COLO668 (cell line): ENCODE results near the gene NPIPB9.
"Not testable (repeated sequence)": the region's sequence is repeated elsewhere in the genome, so short reads cannot be mapped to it uniquely, and the experiment has no call there.

Experiments
- DNase-seq: peaks from one replicate; lab custom pipeline; 2025; ENCODE audit not compliant: unreplicated experiment; lab: John Stamatoyannopoulos, UW

NPIPB9 gene

DNA sequence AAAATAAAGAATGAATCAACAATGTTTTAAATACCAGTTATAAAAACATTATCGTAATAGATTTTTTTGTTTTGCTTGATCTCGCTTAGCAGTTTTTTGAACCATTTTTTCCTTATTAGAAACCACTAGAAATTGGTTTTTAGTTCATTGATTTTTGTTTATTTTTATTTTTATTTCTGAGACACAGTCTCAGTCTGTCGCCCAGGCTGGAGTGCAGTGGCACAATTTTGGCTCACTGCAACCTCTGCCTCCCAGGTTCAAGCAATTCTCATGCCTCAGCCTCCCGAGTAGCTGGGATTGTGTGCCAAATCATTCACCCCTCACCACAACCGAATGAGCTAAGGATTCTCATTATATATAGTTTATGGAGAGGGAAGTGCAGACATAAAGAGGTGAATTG, at the start of gene NPIPB9:
Gene NPIPB9 (plus strand): TSS at position 301 of the 400 bp plus-strand sequence.
- DNase-seq, result not testable (repeated sequence)

DNA sequence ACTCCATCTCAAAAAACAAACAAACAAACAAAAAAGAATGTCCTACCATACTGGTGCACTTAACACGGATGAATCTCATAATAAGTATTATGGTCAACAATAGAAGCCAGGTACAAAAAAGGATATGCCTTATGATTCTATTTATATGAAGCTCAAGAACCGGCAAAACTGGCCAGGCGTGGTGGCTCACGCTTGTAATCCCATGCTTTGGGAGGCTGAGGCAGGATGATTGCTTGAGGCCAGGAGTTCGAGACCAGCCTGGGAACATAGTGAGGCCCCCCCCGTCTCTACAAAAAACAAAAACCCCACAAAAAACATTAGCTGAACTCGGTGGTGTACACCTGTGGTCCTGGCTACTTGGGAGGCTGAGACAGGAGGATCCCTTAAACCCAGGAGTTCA, 47.3 kb upstream of the NPIPB9 start:
- DNase-seq, result not testable (repeated sequence)

DNA sequence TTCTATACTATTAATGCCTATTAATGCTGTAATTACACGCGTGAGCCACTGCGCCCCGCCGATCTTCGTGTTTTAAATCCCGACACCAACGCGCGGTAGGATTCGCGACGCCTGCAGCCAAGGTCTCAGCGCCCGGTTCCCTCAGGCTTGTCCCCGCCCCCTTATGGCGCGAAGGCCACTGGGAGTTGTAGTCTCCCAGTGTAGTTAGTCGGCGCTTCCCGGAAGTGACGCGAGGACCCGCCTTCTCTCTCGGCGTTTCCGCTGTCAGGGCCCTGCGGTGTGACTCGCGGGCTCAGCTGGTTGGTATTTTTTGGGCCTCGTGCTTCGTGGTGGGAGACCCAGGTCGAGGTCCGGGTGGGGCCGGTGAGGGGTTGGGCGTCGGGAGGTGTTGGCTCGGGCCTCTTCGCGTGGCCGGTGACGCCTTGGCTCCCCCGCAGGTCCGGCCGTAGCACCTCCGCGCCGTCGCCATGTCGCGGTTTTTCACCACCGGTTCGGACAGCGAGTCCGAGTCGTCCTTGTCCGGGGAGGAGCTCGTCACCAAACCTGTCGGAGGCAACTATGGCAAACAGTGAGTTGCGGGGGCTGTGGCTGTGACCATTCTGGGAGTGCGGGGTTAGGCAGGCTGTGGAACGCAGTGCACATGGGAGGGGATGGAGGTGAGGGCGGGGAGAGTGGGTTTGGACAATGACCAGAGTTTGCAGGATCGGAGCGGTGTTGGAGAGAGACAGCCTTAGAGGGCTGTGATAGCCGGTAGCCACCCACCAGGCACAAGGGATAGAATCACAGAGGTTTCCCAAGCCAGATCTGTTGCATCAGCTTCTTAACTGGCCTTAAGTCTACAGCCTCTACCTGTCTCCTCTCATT, 40.1 kb upstream of the NPIPB9 start, which contains the start of gene EIF3C:
Gene EIF3C (plus strand): TSS at position 245 of the 864 bp plus-strand sequence. CDS start 223 bp downstream, at position 468.
- not testable (repeated sequence) for DNase-seq

DNA sequence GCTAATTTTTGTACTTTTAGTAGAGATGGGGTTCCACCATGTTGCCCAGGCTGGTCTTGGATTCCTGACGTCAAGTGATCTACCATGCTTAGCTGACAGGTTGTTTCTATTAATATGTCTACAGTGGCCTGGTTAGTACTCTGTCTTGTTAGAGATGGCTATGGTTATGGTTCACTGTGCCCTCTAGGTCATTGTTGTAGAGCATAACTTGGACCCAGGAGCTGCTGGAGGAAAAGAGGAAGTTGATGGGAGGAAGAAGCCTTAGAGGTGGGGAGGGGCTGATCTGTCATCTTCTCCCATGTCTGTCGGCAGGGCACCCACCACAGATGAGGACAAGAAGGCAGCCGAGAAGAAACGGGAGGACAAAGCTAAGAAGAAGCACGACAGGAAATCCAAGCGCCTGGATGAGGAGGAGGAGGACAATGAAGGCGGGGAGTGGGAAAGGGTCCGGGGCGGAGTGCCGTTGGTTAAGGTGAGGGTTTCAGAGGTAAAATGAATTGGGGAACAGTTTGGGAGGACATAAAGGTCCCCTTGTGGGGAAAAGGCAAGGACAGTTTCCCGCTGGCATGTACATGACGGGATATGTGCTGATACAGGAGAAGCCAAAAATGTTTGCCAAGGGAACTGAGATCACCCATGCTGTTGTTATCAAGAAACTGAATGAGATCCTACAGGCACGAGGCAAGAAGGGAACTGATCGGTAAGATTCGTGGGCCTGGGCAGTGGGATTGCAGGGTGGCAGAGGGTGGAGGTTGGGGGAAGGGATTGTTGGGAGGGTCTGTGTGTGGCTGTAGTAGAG, 28.5 kb upstream of the NPIPB9 start:
- not testable (repeated sequence) for DNase-seq

DNA sequence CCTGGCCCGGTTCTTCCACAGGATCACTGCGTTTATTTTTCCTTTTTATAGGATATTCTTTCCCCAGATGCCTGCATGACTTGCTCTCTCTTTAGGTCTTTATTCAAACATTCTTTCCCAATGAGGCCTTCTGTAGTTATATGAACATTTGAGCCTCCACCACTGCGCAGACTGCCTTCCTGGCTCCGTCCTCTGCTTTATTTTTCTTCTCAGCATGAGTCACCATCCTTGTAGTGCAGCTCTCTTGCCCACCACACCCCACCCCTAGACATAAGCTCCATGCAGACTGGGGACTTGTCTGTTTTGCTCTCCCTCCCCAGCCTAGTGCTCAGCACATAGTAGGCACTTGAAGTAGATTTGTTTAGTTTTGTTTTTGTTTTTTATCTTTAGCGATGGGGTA, 20.3 kb upstream of the NPIPB9 start:
- not testable (repeated sequence) for DNase-seq

DNA sequence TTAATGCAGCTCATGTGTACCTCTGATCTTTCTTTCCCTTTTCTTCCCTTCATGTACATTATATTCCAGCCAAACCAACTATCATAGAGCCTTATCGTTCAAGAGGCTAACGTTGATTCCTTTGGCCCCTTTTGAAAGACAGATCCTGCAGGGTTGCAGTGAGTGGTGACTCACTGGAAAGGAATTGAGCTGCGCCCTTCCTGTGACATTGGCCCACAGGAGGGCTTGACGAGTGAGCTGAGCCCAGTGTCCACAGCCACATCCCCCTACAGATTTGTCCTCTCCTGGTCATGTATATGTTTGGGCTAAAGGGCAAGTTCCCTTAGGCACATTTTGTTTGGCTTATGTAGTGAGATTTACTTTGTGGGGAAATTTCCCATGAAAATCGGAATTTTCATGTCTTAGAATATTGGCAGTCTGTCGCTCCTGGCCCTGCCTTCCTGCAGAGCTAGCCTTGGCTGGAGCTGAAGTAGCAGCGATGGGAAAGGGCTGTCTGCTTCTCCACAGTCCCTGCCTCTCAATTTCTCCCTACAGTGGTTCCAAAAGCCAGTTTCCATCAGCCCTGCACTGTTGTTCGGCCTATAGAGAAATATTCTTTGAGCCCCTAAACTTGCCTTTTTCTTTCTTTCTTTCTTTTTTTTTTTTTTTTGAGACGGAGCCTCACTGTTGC, 19.0 kb upstream of the NPIPB9 start:
- DNase-seq, result not testable (repeated sequence)

DNA sequence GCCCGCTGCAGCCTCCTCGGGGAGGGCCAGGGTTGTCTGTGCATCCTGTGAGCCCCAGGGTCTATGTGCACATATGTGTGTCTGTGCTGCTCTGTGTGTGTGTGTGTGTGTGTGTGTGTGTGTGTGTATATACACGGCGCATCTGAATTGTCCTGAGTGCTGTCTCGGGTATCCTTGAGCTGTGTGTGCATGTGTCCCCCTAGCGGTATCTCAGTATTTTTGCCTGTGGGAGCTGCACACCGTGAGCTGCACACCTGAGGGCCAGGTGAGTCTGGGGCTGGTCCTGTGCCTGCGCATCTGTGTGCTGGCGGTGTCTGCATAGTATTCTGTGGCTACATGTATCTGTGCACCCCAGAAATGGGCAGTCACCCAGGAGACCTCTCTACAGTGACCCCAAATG, 11.8 kb upstream of the NPIPB9 start:
- DNase-seq, result not testable (repeated sequence)

DNA sequence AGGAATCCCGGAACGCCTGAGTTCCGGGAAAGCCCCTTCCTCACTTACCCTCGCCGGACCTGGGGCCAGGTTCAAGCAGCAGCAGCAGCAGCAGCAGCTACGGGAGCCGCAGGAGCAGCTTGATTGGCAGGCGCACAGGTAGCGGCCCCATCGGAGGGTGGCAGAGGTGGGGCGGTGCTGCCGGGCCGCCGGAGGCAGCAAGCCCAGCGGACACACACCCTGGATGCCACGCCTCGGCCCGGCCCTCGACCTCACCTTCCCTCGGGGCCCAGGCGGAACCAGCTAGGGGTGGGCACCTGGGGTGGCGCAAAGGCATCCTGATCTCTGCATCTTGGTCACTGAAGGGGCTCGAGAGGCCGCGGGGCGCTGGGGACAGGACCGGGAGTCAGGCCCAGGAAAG, 11.0 kb upstream of the NPIPB9 start:
- not testable (repeated sequence) for DNase-seq

DNA sequence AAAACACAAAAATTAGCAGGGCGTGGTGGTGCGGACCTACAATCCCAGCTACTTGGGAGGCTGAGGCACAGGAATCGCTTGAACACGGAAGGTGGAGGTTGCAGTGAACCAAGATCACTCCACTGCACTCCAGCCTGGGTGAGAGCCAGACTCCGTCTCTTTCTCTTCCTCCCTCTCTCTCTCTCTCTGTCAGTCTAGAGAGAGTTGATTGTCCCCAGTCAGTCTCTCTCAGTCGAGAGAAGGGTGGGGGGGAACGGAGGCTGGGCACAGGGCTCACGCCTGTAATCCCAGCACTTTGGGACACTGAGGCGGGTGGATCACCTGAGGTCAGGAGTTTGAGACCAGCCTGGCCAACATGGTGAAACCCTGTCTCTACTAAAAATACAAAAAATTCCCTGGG, 10.3 kb upstream of the NPIPB9 start:
- DNase-seq, result not testable (repeated sequence)

DNA sequence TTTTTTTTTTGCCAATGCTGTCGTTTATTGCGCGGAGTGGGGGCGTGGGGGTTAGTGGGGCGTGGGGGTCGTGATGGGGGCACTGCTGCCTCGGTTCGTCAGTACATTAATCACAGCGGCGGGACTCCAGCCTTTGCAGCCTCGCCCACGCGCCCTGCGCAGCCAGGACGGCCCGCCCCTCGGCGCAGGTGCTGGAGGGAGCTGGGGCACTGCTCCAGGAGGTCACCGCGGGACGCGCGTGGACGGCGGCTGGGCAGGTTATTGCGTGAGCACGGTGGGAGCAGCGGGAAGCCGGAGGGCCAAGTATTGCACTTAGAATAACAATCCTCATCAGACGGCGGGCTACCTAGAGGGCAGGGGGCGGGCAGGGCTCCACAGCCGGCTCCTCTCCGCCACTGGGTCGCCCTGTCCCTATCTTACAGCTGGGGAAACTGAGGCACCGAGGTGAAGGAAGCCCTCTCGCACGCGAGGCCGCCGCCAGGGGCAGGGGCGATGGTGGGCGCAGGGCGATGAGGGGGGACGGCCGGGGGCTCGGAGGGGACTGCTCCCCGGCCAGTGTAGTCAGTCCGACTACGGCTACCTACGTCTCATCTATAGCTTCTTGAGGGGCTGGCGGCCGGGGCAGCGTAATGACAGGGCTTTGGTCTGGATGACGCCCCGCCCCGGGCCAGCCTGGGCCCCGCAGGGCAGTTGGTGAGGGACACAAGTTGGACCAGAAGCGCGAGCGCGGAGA, 4.8 kb upstream of the NPIPB9 start:
- not testable (repeated sequence) for DNase-seq

DNA sequence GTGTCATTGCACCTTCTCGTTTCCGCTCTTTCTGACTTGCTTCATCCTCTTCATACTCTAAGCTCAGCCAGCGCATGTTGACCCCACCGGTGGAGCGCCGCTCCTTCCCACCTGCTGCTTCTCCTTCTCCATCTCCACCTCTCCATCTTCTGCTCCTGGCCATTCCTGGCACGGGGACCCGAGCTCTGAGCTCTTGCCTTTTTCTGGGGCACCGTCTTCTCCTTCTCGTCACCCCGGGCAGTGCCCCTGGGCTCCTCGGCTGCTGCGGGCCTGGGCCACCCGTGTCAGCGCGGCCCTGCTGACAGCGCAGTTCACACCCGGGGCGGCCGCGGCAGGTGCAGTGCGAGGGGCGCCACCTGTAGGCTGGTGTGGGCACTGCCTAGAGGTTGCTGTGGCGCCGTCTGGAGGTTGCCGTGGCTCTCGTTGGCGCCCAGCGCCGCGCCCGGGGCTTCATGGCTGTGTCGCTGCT, 1.6 kb upstream of the NPIPB9 start:
- DNase-seq, result not testable (repeated sequence)

DNA sequence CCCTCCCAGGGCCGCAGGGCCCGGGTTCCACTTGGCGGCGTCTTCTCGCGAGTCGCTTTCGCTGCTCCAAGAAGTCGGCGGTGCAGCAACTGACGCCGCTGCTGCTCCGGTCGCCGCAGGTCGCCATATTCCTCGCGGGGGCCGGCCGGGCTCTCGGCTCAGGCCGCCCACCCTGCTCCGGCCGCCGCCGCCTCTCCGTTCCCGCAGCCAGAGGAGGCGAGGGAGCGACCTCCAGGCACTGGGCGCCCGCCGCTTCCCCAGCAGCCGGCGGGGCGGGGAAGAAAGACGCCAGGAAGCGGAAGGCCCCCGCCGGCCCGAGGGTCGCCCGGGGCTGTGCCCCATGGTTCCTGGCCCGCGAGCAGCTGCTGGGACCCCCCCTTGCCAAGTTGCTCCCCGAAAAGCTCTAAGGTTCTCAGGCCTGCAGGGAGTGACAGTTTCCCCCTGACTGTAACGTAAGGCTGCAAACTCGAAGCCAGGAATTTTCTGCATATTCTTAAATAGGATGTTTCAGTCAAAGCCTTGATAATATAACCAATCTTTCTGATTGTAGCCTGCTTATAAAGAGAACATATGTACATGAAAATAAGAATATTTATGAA, 1.0 kb upstream of the NPIPB9 start:
- not testable (repeated sequence) for DNase-seq

DNA sequence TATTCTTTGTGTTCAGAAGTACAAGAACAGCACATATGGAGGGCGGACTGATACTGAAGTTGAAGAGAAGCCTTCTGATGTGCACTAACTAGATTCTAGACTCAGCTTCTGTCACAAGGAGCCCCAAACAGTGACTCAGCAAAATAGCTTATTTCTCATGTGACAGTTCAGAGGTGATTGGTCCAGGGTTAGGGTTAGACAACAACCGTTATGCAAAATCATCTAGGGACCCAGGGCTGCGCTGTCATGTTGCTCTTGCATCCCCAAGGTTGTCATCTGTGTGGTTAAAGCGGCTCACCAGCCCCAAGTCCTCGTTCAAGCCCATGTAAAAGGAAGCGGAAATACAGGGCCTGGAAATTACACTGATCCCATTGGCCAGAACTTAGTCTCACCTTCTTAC, 30.1 kb downstream of the NPIPB9 start:
- DNase-seq, result not testable (repeated sequence)

DNA sequence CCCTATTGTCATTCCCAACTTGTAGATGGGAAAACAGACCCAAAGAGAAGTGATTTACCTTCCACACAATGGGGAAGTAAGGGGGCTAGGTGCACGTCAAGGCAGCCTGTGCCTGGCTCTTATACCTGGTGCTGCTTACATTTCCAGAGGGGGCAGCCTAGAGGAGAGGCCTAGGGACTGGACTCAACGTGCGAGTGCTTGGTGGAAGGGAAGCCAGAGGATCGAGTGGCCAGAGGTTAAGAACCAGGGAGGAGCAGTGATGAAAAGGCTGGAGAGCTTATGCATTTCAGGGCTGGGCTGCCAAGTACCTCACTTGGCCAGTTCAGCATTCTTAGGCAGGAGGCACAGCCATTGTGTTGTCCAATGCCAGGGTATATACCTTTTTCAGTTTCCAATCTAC, 30.8 kb downstream of the NPIPB9 start:
- DNase-seq, result not testable (repeated sequence)

DNA sequence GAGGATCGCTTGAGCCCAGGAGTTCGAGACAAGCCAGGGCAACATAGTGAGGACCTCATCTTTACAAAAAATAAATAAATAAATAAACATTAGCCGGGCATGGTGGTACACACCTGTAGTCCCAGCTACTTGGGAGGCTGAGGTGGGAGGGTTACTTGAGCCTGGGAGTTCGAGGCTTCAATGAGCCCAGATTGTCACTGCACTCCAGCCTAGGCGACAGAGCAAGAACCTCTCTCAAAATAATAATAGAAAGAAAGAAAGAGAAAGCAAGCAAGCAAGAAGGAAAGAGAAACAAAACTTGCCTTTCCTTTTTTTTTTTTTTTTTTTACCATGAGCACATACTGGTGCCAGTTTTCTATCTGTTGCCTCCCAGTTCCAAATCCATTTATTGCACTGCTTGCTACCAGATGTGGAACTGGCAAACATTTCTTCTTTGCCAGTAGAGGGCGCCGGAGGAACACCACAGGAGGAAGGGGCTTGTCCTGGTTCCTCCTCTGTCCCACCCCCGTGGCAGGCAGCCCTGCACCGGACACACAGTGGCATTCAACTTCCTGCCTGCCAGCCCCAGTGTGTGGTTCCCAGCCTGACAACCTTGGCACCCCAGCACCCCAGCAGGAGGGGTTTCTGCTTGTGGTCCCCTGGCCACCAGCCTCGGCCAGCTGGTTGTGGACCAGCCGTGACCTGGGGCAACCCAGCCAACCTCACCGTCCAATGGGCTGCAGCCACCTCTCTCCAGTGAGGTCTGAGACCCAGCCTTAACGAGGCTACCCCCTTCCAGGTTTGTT, 50.8 kb downstream of the NPIPB9 start:
- peak; percentile 43 for DNase-seq

DNA sequence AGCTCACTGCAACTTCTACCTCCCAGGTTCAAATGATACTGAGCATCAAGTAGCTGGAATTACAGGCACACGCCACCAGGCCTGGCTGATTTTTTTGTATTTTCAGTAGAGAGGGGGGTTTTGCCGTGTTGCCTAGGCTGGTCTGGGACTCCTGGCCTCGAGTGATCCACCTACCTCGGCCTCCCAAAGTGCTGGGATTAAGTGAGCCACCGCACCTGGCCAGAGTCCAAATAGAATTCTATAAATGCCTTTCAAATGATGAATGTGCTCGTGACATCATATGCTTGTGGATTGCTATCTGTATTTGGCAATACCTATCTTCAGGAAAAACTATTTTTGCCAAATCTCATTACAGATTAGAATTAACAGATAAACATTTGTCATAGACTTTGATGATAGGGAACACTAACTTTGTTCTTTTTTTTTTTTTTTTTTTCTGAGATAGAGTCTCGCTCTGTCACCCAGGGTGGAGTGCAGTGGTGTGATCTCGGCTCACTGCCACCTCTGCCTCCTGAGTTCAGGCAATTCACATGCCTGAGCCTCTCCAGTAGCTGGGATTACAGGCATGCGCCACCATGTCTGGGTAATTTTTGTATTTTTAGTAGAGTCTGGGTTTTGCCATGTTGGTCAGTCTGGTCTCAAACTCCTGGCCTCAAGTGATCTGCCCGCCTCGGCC, 56.0 kb downstream of the NPIPB9 start:
- not testable (repeated sequence) for DNase-seq

DNA sequence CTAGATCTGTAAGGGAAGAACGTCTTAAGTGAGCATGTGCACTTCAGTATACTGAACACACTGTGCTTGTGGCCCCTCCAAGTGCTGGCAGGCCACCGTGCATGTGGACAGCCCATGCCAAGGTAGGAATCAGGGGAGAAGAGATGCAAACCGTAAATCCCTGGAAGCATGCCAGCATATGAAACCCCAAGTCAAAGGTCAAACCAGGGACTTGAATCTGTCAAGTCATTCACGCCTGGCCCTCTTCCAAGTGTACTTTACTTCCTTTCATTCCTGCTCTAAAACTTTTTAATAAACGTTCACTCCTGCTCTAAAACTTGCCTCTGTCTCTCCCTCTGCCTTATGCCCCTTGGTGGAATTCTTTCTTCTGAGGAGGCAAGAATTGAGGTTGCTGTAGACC, 68.4 kb downstream of the NPIPB9 start:
- no peak for DNase-seq

DNA sequence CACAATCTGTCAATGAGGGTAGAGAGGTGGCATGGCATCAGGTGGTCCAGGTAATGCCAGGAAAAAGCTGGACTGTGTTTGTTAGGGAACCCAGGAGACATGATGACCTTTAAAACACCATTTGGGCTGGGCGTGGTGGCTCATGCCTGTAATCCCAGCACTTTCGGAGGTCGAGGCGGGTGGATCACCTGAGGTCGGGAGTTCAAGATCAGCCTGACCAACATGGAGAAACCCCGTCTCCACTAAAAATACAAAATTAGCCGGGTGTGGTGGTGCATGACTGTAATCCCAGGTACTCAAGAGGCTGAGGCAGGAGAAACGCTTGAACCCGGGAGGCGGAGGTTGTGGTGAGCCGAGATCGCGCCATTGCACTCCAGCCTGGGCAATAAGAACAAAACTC, 69.0 kb downstream of the NPIPB9 start:
- not testable (repeated sequence) for DNase-seq
